Loucy (cell line): ENCODE measurements around the gene CLECL1.
"Not testable (repeated sequence)": the region's sequence is repeated elsewhere in the genome, so short reads cannot be mapped to it uniquely, and the experiment has no call there.

Experiments used
- H2AFZ ChIP-seq: fragments of 200-600 bp; sonication (generic); 2 replicates; pipeline ENCODE4 v1.6.0; 2016; ENCODE audit warnings: antibody characterized with exemption, mild to moderate bottlenecking, low read length, moderate library complexity
- H3F3A ChIP-seq: fragments of 200-600 bp; 2 replicates; pipeline ENCODE4 v1.6.0; 2016; ENCODE audit warnings: antibody characterized with exemption, low read depth, mild to moderate bottlenecking
- H3K27me3 ChIP-seq: fragments of 200-600 bp; sonication (generic); 2 replicates; pipeline ENCODE4 v1.6.1; 2014; ENCODE audit warnings: low read length, mild to moderate bottlenecking; ENCODE audit not compliant: insufficient read depth, poor library complexity, severe bottlenecking
- H3K36me3 ChIP-seq: fragments of 200-600 bp; sonication (generic); 2 replicates; pipeline ENCODE4 v1.6.1; 2016; ENCODE audit warnings: low read length; ENCODE audit not compliant: insufficient read depth
- H3K4me1 ChIP-seq: fragments of 200-600 bp; sonication (generic); 2 replicates; pipeline ENCODE4 v1.5.1; 2014; ENCODE audit warnings: low read length, mild to moderate bottlenecking; ENCODE audit not compliant: insufficient read depth, poor library complexity, severe bottlenecking
- H3K4me2 ChIP-seq: fragments of 200-600 bp; sonication (generic); 2 replicates; pipeline ENCODE4 v1.6.0; 2014; ENCODE audit warnings: antibody characterized with exemption, low read length, low read depth, mild to moderate bottlenecking; ENCODE audit not compliant: poor library complexity, severe bottlenecking
- H3K4me3 ChIP-seq: fragments of 200-600 bp; sonication (generic); 2 replicates; pipeline ENCODE4 v1.5.1; 2014; ENCODE audit warnings: low read length, mild to moderate bottlenecking, mixed read lengths; ENCODE audit not compliant: poor library complexity, severe bottlenecking
- H3K79me2 ChIP-seq: fragments of 200-600 bp; sonication (generic); 2 replicates; pipeline ENCODE4 v1.6.1; 2014; ENCODE audit warnings: low read length; ENCODE audit not compliant: insufficient read depth
- H3K9ac ChIP-seq: fragments of 200-600 bp; sonication (generic); 2 replicates; pipeline ENCODE4 v1.6.0; 2014; ENCODE audit warnings: mild to moderate bottlenecking, low read depth, low read length, moderate library complexity; ENCODE audit not compliant: poor library complexity, severe bottlenecking
- H3K9me2 ChIP-seq: fragments of 200-600 bp; sonication (generic); replicated peaks from 2 replicates; pipeline ENCODE4 v1.6.1; 2016; ENCODE audit warnings: low read depth, low read length, mixed read lengths
- H3K9me3 ChIP-seq: fragments of 200-600 bp; sonication (generic); 2 replicates; pipeline ENCODE4 v1.6.1; 2014; ENCODE audit warnings: mild to moderate bottlenecking, antibody characterized with exemption, low read length, low read depth; ENCODE audit not compliant: insufficient read depth
- H4K20me1 ChIP-seq: fragments of 200-600 bp; sonication (generic); 2 replicates; pipeline ENCODE4 v1.6.0; 2014; ENCODE audit warnings: antibody characterized with exemption, low read length, mild to moderate bottlenecking; ENCODE audit not compliant: insufficient read depth, poor library complexity, severe bottlenecking
- EZH2phosphoT487 ChIP-seq: fragments of 200-600 bp; IDR thresholded peaks from 2 replicates; pipeline ENCODE4 v1.6.1; 2018; ENCODE audit warnings: antibody characterized with exemption, mild to moderate bottlenecking, moderate library complexity, borderline replicate concordance
- TF ChIP-seq, protein P1 (sequence below): fragments of 200-600 bp; sonication (generic); conservative IDR thresholded peaks from 2 replicates; pipeline ENCODE4 v1.5.1; 2014; ENCODE audit warnings: mild to moderate bottlenecking, antibody characterized with exemption, low read length

Gene CLECL1

DNA sequence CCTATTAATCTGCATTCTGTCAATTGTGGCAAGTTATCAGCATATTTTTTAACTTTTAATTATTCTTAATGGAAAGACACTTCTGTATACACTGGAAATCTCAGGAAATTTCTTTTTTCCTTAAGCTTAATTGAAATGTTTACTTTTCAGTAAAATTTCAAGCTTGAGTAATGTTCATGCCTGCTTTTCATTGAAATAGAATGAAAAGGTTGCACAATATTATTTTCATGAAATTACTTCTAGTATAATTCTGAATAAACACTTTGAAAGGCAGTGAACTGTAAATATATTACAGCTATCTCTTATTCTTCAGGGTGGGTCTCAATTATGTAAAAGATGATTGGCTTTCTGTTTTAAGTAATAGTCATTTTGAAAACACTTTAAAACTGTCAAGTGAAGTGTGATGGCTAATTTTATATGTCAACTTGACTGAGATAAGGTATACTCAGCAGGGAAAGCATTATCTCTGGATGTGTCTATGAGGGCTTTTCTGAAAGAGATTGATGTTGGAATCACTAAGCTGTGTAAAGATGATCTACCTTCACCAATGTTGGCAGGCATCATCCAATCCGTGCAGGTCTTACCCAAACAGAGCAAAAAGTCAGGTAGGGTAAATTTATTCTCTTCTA lies 33.5 kb downstream of the CLECL1 start:
- Histone ChIP-seq H3K4me1 (peaks cover 11% of the 10 kb centered on the region), H3F3A (no peaks in the 10 kb centered on the region), H2AFZ (no peak overlapping the region), H3K4me3 (no peak overlapping the region), H3K4me2 (no peak overlapping the region), H3K36me3 (no peaks in the 10 kb centered on the region), H3K9me2 (no peaks in the 10 kb centered on the region), H3K9ac (no peak overlapping the region), H4K20me1 (no peaks in the 10 kb centered on the region), H3K9me3 (no peaks in the 10 kb centered on the region), H3K79me2 (no peaks in the 10 kb centered on the region), H3K27me3 (no peaks in the 10 kb centered on the region)
- TF ChIP-seq EZH2phosphoT487, result no peak
- TF ChIP-seq, protein P1, sequence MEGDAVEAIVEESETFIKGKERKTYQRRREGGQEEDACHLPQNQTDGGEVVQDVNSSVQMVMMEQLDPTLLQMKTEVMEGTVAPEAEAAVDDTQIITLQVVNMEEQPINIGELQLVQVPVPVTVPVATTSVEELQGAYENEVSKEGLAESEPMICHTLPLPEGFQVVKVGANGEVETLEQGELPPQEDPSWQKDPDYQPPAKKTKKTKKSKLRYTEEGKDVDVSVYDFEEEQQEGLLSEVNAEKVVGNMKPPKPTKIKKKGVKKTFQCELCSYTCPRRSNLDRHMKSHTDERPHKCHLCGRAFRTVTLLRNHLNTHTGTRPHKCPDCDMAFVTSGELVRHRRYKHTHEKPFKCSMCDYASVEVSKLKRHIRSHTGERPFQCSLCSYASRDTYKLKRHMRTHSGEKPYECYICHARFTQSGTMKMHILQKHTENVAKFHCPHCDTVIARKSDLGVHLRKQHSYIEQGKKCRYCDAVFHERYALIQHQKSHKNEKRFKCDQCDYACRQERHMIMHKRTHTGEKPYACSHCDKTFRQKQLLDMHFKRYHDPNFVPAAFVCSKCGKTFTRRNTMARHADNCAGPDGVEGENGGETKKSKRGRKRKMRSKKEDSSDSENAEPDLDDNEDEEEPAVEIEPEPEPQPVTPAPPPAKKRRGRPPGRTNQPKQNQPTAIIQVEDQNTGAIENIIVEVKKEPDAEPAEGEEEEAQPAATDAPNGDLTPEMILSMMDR, result no peak

DNA sequence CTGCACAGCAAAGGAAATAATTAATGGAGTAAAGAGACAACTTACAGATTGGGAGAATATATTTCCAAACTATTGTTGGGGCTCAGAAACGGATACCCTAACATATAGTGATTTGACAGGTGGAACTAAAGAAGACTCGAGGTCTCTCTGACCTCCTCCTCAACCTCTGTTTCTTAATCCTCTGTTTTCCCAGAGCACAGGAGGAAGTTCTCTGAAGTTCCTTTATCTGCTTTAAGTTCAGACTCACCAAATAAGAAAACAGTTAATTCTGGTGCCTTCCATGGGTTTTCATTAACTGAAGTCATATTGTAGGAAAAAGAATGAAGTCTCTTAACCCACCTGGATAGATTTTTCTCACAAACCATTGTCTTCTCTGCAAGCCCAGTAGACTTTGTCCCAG lies 34.2 kb downstream of the CLECL1 start:
- no peaks in the 10 kb centered on the region for H3K9me2 ChIP-seq
- H3K4me3 ChIP-seq, result no peak overlapping the region
- H3K9ac ChIP-seq, result no peak overlapping the region
- H2AFZ ChIP-seq, result no peak overlapping the region
- peaks cover 11% of the 10 kb centered on the region for H3K4me1 ChIP-seq
- no peak for TF ChIP-seq EZH2phosphoT487
- TF ChIP-seq, protein P1, result no peak
- no peaks in the 10 kb centered on the region for H3K9me3 ChIP-seq
- no peaks in the 10 kb centered on the region for H4K20me1 ChIP-seq
- no peaks in the 10 kb centered on the region for H3K36me3 ChIP-seq
- H3K27me3 ChIP-seq, result no peaks in the 10 kb centered on the region
- H3K4me2 ChIP-seq, result no peak overlapping the region
- no peaks in the 10 kb centered on the region for H3F3A ChIP-seq
- H3K79me2 ChIP-seq, result no peaks in the 10 kb centered on the region

DNA sequence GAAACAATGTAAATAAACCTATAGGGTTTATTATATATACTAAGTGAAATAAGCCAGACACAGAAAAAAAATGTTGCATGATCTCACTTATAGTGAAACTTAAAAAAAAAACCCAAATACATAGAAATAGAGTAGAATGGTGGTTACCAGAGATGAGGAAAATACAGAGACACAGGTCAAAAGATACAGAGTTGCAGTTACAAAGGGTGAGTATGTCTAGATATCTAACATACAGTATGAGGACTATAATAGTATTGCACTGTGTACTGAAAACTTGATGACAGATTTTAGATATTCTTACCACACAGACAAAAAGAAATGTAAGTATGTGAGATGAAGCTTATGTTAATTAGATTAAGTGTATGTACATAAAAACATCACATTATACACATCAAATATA lies 35.3 kb downstream of the CLECL1 start:
- H3K9me2 ChIP-seq, result no peaks in the 10 kb centered on the region
- H4K20me1 ChIP-seq, result no peaks in the 10 kb centered on the region
- H3K79me2 ChIP-seq, result no peaks in the 10 kb centered on the region
- H2AFZ ChIP-seq, result no peak overlapping the region
- TF ChIP-seq, protein P1, result no peak
- TF ChIP-seq EZH2phosphoT487, result no peak
- no peaks in the 10 kb centered on the region for H3K36me3 ChIP-seq
- H3K4me3 ChIP-seq, result no peak overlapping the region
- H3F3A ChIP-seq, result no peaks in the 10 kb centered on the region
- no peaks in the 10 kb centered on the region for H3K27me3 ChIP-seq
- no peak overlapping the region for H3K9ac ChIP-seq
- H3K4me1 ChIP-seq, result peaks cover 10% of the 10 kb centered on the region
- no peaks in the 10 kb centered on the region for H3K9me3 ChIP-seq
- H3K4me2 ChIP-seq, result no peak overlapping the region

DNA sequence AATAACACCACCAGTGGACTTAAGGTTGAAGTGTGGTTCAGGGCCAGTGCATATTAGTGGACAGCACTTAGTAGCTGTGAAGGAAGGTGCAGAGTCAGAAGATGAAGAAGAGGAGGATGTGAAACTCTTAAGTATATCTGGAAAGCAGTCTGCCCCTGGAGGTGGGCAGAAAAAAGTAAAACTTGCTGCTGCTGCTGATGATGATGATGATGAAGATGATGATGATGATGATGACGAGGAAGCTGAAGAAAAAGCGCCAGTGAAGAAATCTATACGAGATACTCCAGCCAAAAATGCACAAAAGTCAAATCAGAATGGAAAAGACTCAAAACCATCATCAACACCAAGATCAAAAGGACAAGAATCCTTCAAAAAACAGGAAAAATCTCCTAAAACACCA lies 37.2 kb downstream of the CLECL1 start:
- not testable (repeated sequence) for H3K9me2 ChIP-seq, H4K20me1 ChIP-seq, H2AFZ ChIP-seq, H3K27me3 ChIP-seq, H3K4me1 ChIP-seq, H3K9ac ChIP-seq, H3K79me2 ChIP-seq, H3F3A ChIP-seq, H3K9me3 ChIP-seq, H3K36me3 ChIP-seq, H3K4me2 ChIP-seq, H3K4me3 ChIP-seq
